HG03521 (cell line): ENCODE data around the gene MYO1B.

ENCODE experiments used
- ATAC-seq: cut with Tn5 transposase; IDR thresholded peaks from one replicate; pipeline ENCODE4 v1.9.1; 2021; ENCODE audit warnings: mild to moderate bottlenecking, moderate library complexity; ENCODE audit not compliant: unreplicated experiment

Gene MYO1B

GRCh38 chr2:191225690-191226089 lies 19.5 kb upstream of the MYO1B start:
- ATAC-seq, result no peak

DNA sequence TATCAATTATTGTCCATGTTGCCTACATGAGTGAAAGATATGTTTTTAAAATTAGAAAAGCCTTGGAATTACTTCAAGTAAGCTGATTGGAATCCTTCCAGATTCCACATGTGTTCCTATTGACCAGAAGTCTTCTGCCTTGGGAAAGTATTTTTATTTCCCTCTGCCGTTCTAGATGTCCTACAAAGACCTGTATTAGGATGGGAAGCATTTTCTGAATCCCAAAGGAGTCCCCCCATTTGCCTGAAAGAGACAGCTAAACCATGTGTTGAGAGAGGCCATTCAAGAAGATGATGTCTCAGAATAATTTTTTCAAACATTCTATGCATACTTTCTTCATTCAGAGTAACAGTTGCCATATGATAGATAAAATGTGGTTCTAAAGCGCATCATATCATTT lies 19.0 kb upstream of the MYO1B start:
- no peak for ATAC-seq

DNA sequence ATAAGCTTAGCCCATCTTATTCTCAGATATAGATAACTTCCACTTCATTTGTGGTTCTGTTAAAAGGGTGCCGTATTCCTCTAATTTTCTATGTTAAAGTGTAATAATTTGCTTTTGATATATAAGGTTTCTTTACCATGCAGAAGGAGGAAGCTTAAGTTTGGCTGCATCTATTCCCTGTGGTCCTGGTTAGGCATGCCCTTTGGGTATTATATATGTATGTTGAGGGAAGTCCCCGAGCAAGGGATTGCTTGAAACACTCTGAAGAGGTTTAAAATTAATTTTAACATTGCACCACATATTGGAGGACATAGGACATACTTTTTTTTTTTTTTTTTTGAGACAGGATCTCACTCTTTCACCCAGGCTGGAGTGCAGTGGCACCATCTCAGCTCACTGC lies 16.9 kb upstream of the MYO1B start:
- no peak for ATAC-seq

- no peak for ATAC-seq
Measured at GRCh38 chr2:191228861-191229260, 16.3 kb upstream of the MYO1B start.

GRCh38 chr2:191230174-191230573 lies 15.0 kb upstream of the MYO1B start:
- ATAC-seq, result no peak

DNA sequence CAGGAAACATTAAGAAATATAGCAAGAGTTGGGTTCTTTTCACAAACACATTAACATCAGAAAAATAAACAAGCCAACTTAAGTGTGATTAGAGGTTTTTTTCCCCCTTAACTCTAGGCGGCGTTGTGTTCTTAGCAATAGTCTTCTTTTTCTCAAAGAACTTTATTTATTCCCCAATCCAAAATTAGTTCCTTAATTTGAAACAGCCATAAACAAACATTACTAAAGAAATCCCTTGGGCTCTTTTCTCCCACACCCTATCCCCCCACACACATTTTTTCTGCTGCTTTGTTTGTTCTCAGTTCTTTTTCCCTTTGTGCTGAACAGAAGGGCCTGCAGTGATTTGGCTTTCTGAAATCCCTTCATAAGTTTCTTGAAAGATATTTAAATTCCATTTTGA lies 13.2 kb upstream of the MYO1B start:
- no peak for ATAC-seq

DNA sequence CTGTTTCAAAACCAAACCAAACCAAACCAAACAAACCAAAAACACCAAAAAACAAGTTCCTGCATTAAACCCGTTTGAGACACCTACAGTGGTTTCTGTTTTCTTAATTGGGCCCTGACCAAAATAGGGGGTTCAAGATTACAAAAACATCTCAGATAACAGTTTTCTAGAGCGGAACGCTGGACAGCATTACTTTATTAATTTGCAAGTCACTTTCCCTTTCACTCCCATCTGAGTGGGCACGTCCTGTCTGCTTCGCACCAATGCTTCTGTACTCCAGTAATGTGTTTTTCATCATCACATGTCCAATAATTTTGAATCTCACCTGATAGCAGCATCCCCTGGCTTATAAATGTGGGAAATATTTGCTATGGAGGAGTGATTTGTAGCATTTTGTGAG lies 11.7 kb upstream of the MYO1B start:
- ATAC-seq, result no peak

- ATAC-seq, result no peak
Measured at GRCh38 chr2:191234376-191234775, 10.8 kb upstream of the MYO1B start.

DNA sequence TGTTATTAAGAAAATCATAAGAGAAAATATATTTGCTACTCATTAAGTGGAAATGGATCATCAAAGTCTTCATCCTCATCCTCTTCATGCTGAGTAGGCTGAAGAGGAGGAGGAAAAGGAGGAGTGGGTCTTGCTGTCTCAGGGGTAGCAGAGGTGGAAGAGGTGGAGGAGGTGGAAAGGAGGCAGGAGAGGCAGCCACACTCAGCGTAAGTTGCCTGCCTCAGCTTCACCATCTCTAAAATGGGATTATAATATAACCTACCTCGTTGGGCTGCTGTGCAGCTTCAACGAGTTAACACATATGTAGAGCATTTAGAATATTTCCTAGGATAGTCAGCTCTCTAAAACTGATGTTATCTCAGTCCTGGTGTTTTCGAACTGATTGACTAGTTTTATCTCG lies 4.3 kb upstream of the MYO1B start:
- ATAC-seq, result no peak

DNA sequence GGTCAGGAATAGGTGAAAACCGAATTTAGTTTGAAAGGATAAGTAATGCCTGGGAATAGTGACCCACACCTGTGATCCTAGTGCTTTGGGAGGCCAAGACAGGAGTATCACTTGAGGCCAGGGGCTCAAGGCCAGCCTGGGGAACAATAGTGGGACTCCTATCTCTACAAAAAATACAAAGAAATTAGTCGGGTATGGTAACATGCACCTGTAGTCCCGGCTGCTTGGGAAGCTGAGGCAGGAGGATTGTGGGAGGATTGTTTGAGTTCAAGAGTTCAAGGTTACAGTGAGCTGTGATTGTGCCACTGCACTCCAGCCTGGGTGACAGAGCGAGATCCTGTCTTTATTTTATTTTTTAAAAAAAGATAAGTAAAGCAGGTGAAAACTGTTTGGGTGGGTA lies 3.8 kb upstream of the MYO1B start:
- no peak for ATAC-seq

- no peak for ATAC-seq
Measured at GRCh38 chr2:191243154-191243553, 2.0 kb upstream of the MYO1B start.

DNA sequence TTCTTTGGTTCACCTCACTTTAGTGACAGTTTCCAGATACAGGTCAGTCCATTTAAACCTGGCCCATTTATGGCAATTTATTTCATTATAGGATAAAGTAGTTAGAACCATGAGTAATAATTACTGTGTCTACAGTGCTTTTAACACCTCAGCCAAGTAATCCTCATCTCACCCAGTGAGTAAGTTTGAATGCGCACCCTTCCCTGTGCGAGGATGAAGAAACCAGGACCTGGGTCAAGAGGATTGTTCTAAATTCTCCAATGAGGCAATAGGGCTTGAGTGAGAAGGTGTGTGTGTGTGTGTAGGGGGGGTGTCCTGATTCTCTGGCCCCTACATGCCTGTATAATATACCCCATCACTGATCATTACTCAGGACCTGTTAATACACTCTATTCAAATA lies 854 bp upstream of the MYO1B start:
- no peak for ATAC-seq

DNA sequence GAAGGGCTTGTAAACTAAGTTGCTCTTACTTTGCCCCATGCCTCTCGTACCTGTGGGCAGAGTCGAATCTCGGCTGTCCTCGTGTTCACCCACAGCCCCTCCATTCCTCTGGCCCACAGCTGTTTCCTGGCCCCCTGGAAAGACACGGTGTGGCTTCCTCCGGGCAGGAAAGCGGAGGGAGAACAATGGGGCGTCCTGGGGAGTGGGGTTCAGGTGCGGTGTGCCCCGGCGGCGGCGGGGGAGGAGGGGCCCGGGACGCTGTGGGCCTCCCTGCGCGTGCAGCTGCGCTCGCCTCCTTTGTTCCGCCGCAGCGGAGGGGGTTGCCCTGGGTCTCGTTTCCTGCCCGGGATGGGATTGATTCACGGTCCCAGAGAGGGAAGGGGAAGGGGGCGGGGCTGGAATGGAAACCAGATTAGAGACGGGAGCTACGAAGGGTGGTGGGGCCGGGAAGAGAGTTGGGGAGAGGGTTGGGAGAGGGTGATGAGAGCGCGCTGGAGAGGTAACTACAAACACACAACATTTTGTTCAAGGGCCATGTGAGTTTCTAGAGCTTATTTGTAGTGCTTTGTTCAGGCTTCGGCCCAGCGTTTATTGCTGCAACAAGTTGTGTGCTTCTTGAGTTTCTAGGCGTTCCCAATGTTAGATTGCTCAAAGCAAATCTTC lies 796 bp downstream of the MYO1B start:
- ATAC-seq, result no peak

DNA sequence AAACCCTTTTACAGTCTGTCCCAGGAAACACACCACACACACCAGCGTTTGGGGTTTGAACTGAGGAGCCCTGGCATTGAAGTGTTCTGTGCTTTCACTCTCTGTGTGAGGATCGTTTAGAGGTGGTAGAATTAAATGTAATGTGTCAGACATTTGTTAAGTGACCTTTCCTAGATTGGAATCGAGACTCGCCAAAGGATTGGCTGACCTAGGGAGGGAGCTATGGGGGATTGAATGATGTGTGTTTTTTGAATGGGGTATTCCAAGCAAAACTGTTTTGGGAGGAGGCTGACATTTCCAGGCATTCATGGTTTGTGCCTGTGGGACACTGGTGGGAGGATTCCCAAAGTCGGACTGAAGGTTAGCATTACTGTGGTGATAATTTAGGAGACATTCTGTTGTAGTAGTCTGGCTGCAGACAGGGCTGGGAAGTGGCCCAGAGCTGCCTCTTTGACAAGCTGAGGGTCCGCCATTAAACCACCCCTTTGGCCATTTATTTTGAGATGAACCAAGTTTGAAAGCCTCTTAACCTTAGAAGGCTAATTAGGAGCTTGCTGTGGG lies 1.7 kb downstream of the MYO1B start:
- no peak for ATAC-seq

DNA sequence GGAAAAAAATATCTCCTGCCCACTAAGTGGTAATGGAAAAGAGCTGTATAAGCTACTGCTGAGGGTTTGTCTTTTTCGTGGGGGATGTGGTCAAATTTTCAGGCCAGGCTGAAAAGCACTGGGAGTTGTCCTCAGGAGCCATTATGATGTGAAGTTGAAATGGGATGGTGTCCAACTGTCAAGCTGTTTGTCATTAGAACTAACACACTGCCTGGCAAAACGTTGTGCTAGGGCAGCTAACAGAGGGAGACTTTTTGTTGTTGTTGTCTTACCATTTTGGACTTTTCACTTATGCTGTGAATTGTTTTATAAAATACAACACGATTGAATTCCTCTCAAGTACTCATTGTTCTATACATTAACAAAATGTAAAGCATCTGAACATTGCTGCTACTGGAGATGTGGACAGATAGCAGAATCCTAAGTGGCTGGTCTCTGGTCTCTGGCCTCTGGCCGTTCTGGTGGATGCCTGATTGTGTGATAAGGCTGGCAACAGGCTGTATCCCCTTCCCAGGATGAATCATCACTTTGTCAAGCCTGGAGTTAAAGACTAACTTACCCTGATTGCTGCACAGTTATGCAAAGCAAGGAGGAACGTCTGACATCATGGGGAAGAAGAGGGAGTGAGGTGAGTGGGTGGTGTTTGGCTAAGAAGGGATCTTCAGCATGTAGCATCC lies 2.3 kb downstream of the MYO1B start:
- no peak for ATAC-seq

GRCh38 chr2:191249156-191249813 lies 4.1 kb downstream of the MYO1B start:
- ATAC-seq, result no peak

DNA sequence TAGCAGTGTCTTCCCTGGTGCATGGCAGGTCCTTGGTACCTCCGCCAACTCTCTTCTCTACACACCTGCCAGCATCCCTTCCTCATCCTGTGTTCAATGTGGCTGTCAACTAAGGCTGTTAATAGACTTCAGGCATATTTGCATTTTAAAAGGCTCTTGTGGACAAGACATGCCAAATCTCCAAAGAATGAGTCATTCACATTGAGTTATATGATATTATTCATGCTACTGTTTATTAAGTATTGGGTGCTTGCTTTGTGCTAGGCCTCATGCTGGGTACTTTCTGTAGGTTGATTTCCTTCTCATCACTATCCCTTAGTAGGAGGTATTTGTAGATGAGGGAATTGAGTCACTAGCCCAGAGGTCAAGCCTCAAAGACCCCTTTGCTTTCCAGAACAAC lies 5.2 kb downstream of the MYO1B start:
- ATAC-seq, result no peak

GRCh38 chr2:191250986-191251385 lies 5.8 kb downstream of the MYO1B start:
- ATAC-seq, result no peak

- ATAC-seq, result no peak
Measured at GRCh38 chr2:191252699-191253098, 7.5 kb downstream of the MYO1B start.

DNA sequence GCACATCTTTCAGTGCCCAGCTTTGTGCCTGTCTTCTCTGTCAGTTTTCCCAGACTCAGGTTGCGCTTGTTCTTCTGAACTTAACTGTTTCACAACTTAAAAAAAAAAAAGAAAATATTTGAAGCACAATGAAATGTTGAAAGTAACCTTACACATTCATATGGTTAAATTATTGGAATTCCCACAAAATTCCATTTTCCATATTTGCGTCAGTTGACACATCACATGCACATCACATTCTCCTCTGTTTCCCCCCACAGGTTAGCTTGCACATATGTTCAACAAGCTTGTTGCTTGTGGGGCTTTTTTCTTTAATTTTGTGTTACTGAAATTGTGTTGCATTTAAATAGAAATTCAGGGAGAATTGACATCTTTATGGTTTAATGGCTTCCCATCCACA lies 8.3 kb downstream of the MYO1B start:
- no peak for ATAC-seq

DNA sequence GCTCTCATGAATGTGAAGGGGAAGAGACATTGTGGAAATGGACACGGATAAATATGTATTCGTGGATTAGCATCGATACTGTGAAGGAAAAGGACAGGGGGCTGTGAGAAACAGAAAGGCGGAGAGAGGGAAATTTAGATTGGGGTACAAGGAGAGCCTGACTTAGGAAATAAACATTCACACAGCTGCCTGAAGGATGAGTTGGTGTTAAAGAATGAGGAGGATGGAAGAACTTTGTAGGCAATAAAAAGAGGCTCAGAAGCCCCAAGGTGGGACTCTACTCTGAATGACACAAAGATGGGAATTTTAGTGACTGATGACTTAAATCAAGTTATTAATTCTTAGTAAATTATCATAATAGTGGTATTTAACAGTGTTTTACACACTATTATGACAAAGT lies 10.1 kb downstream of the MYO1B start:
- ATAC-seq, result no peak

DNA sequence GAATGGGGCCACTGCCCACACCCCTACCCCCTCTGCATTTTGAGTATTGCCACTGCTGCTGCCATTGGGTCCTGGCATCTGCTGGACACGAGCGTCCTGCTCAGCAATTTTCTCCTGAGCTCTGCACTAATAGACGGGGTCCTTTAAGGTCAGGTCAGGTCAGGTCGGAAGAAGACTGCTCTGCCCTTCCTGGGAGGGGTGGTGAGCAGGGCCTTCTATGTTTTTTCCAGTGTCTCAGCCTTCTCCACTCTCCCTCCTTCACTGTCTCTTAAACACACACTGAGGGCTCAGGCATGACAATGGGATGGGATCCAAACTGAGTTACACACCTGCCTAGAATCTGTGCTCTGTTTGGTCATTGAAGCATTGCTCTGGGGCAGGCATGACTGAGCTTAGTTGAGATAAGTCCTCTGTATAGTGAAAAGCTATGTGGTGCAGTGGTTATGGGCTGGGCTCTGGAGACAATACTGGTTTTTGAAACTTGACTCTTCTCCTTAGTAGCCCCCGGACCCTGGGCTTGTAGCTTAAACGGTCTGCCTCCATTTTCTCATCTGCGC lies 10.6 kb downstream of the MYO1B start:
- no peak for ATAC-seq
